ENCODE measurements around the gene AMIGO3. TPM values are rescaled to one million over a fixed set of nuclear protein-coding genes. Genes with fewer than 3 reads are reported as not detected.

Gene AMIGO3
- total RNA-seq, 1 experiment from 2014 or later = 0.73 TPM

DNA sequence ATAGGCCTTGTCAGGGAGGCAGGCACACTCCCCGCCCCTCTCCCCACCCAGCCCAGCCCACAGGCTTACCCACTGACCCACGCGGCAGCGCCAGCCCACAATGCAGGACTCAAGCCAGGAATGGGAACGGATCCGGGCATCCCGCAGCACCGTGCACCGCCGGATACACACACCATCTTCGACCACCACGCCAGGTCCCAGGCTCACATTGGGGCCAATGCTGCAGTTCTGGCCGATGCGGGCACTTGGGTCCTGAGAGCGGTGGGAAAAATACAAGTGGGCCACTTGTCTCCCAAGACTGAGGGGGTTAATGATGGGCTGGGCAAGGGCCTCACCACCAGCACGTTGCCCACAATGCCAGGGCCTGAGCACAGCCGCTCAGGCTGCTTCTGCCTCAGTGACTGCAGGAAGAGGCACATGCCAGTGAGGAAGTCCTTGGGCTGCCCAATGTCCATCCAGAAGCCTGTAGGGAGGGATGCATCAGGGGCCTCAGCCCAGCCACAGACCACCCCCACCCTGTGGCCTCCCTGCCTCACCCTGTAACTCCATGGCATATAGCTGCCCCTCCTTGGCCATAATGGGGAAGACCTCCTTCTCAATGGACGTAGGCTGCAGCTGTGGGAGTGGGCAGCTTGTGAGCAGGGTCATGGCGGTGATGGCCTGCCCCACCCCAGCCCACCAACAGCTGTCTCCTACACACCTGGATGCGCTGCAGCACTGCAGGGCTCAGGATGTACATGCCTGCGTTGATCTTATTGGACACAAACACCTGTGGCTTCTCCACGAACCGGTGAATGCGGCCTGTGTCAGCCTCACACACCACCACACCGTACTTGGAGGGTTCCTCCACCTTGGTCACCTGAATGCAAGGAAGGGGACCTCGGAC lies 2.7 kb upstream of the AMIGO3 start:
- TF ChIP-seq, protein P1, sequence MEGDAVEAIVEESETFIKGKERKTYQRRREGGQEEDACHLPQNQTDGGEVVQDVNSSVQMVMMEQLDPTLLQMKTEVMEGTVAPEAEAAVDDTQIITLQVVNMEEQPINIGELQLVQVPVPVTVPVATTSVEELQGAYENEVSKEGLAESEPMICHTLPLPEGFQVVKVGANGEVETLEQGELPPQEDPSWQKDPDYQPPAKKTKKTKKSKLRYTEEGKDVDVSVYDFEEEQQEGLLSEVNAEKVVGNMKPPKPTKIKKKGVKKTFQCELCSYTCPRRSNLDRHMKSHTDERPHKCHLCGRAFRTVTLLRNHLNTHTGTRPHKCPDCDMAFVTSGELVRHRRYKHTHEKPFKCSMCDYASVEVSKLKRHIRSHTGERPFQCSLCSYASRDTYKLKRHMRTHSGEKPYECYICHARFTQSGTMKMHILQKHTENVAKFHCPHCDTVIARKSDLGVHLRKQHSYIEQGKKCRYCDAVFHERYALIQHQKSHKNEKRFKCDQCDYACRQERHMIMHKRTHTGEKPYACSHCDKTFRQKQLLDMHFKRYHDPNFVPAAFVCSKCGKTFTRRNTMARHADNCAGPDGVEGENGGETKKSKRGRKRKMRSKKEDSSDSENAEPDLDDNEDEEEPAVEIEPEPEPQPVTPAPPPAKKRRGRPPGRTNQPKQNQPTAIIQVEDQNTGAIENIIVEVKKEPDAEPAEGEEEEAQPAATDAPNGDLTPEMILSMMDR (IDR thresholded peaks at IDR 0.05; ENCODE audit: unreplicated experiment) = no peak
- no peak for DNase-seq
- peak overlapping the region; percentile 86 for H3K4me3 Mint-ChIP-seq (ENCODE audit: low read depth, unreplicated experiment)
- H3K27me3 Mint-ChIP-seq (ENCODE audit: unreplicated experiment) = no peaks in the 10 kb centered on the region
- intact Hi-C loops (cut with micrococcal nuclease; ENCODE audit: unreplicated experiment) = no loop called here
- CTCF ChIA-PET = no interaction called here
- peaks cover 2% of the 10 kb centered on the region for H3K9me3 Mint-ChIP-seq (ENCODE audit: low read depth, unreplicated experiment)
- BruUV-seq (replicated peaks) = no TSS peak
- H3K4me1 Mint-ChIP-seq (ENCODE audit: low read depth, unreplicated experiment) = peaks cover 18% of the 10 kb centered on the region
- peaks cover 83% of the 10 kb centered on the region for H3K36me3 Mint-ChIP-seq (ENCODE audit: insufficient read depth, unreplicated experiment)
- peak overlapping the region; percentile 93 for H3K27ac Mint-ChIP-seq (ENCODE audit: unreplicated experiment)

DNA sequence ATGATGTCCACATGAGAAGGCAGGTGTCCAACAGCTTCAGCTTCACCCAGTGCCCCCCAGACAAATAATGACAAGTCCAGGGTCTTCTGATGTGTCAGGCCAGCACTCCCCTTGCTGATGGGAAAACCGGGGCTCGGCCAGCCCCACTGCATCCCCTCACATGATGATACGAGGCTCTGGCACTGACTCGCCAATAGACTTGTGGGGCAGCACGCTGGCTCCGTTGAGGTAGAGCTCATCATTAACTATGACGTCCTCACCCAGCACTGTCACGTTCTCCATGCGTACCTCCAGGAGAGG lies 2.1 kb upstream of the AMIGO3 start:
- peaks cover 2% of the 10 kb centered on the region for H3K9me3 Mint-ChIP-seq (ENCODE audit: low read depth, unreplicated experiment)
- no peaks in the 10 kb centered on the region for H3K27me3 Mint-ChIP-seq (ENCODE audit: unreplicated experiment)
- intact Hi-C loops (cut with micrococcal nuclease; ENCODE audit: unreplicated experiment) = no loop called here
- H3K27ac Mint-ChIP-seq (ENCODE audit: unreplicated experiment) = peak overlapping the region; percentile 44
- no peak for DNase-seq
- peaks cover 18% of the 10 kb centered on the region for H3K4me1 Mint-ChIP-seq (ENCODE audit: low read depth, unreplicated experiment)
- H3K36me3 Mint-ChIP-seq (ENCODE audit: insufficient read depth, unreplicated experiment) = peaks cover 78% of the 10 kb centered on the region
- H3K4me3 Mint-ChIP-seq (ENCODE audit: low read depth, unreplicated experiment) = no peak overlapping the region
- BruUV-seq (replicated peaks) = no TSS peak
- TF ChIP-seq, protein P1 (IDR thresholded peaks at IDR 0.05; ENCODE audit: unreplicated experiment) = no peak
- CTCF ChIA-PET = no interaction called here

DNA sequence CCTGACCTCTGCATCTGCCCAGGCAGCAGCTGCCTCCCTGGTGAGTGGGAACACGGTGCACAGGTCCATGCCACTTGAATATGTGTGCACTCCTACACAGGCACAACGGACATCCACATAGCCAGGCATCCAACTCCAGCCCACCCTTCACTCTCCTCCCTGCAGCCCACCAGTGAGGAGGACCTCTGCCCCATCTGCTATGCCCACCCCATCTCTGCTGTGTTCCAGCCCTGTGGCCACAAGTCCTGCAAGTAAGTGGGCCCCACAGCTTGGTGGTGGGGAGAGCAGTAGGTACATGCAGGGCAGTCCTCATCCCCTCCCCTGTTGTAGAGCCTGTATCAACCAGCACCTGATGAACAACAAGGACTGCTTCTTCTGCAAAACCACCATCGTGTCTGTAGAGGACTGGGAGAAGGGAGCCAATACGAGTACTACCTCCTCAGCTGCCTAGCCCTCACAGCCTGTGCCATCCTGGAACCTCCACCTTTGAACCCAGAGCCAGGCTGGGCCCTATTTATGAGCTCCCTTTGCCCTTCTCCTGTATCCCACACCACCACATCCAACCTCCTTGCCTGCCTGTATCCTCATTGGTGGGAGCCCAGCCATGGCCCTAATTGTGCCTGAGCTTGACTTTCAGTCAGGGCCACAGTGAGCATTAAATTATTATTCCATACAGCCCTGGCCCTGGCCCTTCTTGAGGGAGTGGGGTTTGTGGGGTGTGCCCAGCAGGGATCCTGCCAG lies 1.5 kb upstream of the AMIGO3 start:
- Mint-ChIP-seq H3K4me1 (ENCODE audit: low read depth, unreplicated experiment) (peaks cover 18% of the 10 kb centered on the region), H3K4me3 (ENCODE audit: low read depth, unreplicated experiment) (no peak overlapping the region), H3K36me3 (ENCODE audit: insufficient read depth, unreplicated experiment) (peaks cover 79% of the 10 kb centered on the region), H3K27ac (ENCODE audit: unreplicated experiment) (peak overlapping the region; percentile 44), H3K9me3 (ENCODE audit: low read depth, unreplicated experiment) (peaks cover 2% of the 10 kb centered on the region), H3K27me3 (ENCODE audit: unreplicated experiment) (no peaks in the 10 kb centered on the region)
- no peak for DNase-seq
- CTCF ChIA-PET = interaction anchor here (1.6 kb wide), 1 partner anchor 82 kb away, joined by 6 read pairs; the partner anchor contains the start of gene INKA1
- TF ChIP-seq, protein P1 (IDR thresholded peaks at IDR 0.05; ENCODE audit: unreplicated experiment) = no peak
- intact Hi-C loops (cut with micrococcal nuclease; ENCODE audit: unreplicated experiment) = no loop called here
- BruUV-seq (replicated peaks) = no TSS peak

DNA sequence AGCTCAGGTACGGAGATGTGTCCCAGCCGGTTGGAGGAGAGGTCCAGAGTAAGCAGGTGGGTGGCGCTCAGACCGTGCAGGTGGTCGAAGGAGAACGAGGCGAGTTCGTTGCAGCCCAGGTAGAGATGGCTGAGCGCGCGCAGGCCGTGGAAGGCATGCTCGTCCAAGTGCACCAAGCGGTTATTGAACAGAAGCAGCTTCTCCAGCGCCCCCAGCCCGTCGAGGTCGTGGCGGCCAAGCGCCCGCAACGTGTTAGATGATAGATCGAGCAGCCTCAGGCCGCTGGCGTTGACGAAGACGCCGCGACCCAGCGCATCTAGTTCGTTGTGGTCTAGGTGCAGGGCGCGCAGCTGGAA lies 648 bp downstream of the AMIGO3 start:
- H3K27ac Mint-ChIP-seq (ENCODE audit: unreplicated experiment) = peak overlapping the region; percentile 52
- H3K4me3 Mint-ChIP-seq (ENCODE audit: low read depth, unreplicated experiment) = peak overlapping the region; percentile 46
- H3K9me3 Mint-ChIP-seq (ENCODE audit: low read depth, unreplicated experiment) = peaks cover 2% of the 10 kb centered on the region
- BruUV-seq (replicated peaks) = no TSS peak
- H3K36me3 Mint-ChIP-seq (ENCODE audit: insufficient read depth, unreplicated experiment) = peaks cover 79% of the 10 kb centered on the region
- CTCF ChIA-PET = no interaction called here
- intact Hi-C loops (cut with micrococcal nuclease; ENCODE audit: unreplicated experiment) = no loop called here
- H3K27me3 Mint-ChIP-seq (ENCODE audit: unreplicated experiment) = no peaks in the 10 kb centered on the region
- DNase-seq = no peak
- TF ChIP-seq, protein P1 (IDR thresholded peaks at IDR 0.05; ENCODE audit: unreplicated experiment) = no peak
- peaks cover 10% of the 10 kb centered on the region for H3K4me1 Mint-ChIP-seq (ENCODE audit: low read depth, unreplicated experiment)
